Measurements from ENCODE around the gene MMP25.
"Not testable (repeated sequence)": the region's sequence is repeated elsewhere in the genome, so short reads cannot be mapped to it uniquely, and the experiment has no call there.

MMP25 gene

GRCh38 chr16:3054965-3055733 lies 8.8 kb downstream of the MMP25 start:
- no peak for DNase-seq (ENCODE audit: low read depth in 2 of 2)

GRCh38 chr16:3055734-3056115 lies 9.4 kb downstream of the MMP25 start:
- DNase-seq (ENCODE audit: low read depth in 2 of 2) = not testable (repeated sequence)

- DNase-seq (ENCODE audit: low read depth in 2 of 2) = no peak
Observed at GRCh38 chr16:3056336-3057180, 10.2 kb downstream of the MMP25 start.

- no peak for DNase-seq (ENCODE audit: low read depth in 2 of 2)
Observed at GRCh38 chr16:3057181-3058138, 11.1 kb downstream of the MMP25 start.

- DNase-seq (ENCODE audit: low read depth in 2 of 2) = no peak
Observed at GRCh38 chr16:3058139-3059030, 12.0 kb downstream of the MMP25 start.

- DNase-seq (ENCODE audit: low read depth in 2 of 2) = peak; percentile 68 to 76
Observed at GRCh38 chr16:3059041-3059722, 12.8 kb downstream of the MMP25 start.

GRCh38 chr16:3059723-3060242 lies 13.4 kb downstream of the MMP25 start:
- DNase-seq (ENCODE audit: low read depth in 2 of 2) = no peak

DNA sequence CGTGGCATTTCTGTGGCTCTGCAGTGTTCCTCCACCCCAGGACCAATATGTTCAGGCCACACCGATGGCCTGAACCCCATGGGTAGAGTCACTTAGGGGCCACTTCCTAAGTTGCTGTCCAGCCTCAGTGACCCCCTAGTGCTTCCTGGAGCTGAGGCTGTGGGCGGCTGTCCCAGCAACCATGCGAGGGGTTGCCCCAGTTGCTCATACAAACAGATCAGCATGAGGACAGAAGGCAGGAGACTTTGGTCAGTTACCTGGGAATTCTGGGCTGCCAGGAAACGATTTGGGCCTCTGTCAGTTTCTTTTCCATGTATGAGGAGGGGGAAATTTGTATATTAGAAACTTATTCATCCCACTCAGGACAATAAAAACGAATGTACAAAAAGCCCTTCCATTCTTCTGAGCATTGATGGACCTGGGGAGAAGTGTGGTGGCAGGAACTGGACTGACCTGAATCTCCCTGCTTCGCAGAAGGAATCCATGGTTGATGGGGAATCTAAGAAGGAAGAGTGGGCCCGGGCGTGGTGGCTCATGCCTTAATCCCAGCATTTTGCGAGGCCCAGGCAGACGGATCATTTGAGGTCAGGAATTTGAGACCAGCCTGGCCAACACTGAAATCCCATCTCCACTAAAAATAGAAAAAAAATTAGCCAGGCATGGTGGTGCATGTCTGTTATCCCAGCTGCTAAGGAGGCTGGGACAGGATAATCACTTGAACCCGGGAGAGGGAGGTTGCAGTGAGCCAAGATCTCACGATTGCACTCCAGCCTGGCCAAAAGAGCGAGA lies 14.2 kb downstream of the MMP25 start:
- DNase-seq (ENCODE audit: low read depth in 2 of 2) = no peak

GRCh38 chr16:3062553-3062952 lies 16.2 kb downstream of the MMP25 start:
- no peak for DNase-seq (ENCODE audit: low read depth in 2 of 2)

DNA sequence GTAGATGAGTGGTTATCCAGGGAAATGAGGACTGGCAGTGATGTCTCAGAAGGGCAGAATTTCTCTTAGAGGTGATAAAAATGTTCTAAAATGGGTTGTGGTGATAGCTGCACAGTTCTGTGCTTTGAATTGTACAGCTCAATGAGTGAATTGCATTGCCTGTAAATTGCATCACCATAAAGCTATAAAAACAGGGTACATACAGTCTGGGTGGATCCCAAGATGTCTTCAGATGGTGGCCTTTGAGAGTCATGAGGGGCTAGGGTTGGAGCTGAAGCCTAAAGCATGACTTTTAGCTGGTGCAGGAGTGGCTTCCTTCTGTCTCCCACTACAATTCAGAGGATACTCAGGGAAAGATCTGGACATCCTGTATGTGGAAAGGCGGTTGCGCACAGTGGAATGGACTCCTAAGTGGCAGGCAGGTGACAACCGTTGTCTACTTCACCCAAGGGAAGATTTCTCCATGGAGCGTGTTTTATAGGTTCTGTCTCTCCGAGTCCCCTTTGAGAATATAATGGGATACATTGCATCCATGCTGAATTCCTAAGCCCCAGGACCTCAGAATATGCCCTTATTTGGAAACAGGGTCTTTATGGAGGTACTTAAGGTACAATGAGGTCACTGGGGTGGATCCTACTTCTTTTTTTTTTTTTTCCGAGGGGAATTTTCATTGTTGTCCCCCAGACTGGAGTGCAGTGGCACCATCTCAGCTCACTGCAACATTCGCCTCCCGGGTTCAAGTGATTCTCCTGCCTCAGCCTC lies 17.4 kb downstream of the MMP25 start:
- DNase-seq (ENCODE audit: low read depth in 2 of 2) = no peak

DNA sequence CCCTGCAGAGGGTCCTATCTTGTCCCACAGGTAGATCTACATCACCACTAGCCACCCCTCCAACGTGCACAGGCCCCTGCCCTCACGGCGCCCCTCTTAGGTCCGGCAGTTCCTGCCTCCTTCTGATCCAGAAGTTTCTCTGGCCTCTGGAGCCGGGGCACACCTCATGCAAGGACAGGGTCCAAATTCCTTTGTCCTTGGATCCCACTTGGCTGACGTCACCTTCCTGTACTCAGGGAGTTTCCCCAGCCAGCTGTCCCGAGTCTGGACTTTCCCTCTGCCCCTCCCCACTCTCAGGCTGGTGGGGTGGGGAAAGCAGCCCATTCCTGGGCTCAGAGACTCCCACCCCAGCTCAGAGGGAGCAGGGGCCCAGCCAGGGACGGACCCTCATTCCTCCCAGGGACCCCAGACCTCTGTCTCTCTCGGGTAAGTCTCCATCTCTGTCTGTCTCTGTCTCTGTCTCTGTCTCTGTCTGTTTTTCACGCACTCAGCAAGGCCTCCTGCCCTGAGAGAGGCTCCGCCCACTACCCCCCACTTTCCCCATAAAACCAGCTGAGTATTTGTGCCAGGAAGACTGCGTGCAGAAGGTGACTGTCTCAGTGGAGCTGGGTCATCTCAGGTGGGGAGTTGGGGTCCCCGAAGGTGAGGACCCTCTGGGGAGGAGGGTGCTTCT lies 18.8 kb downstream of the MMP25 start, which contains the start of gene IL32:
IL32 (plus strand) TSS at position 572 of the 673 bp plus-strand sequence. CDS start 172 bp downstream, outside the sequence.
- DNase-seq (ENCODE audit: low read depth in 2 of 2) = peak; percentile 44 to 58

DNA sequence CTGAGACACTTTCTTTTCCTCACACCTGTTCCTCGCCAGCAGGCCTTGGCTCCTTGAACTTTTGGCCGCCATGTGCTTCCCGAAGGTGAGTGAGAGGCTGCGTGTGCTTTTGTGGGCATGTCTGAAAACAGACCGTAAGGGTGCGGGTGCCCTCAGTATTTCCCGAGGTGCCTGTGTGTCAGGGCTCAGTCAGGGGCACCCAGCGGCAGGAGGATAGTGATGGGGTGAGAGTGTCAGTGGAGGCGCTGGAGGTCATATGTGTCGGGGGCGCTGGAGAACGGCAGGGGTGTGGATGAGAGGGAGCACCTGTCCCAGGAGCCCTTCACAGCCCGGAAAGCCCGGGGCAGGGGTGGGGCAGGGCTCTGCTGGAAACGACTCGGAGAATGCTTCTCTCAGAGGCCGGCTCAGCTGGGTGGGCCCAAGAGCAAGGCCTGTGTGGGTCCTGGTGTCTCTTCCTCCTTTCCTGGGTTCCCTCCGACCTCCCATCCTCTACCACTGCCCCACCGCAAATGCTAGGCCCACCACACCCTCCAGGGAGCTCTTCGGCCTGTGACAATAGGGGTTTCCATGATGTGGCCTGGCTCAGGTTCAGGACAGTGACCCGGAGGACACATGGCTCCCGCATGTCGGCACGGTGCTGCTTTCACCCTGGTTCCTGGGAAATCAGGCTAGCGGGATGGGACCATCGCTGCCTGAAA lies 19.5 kb downstream of the MMP25 start:
- no peak for DNase-seq (ENCODE audit: low read depth in 2 of 2)

DNA sequence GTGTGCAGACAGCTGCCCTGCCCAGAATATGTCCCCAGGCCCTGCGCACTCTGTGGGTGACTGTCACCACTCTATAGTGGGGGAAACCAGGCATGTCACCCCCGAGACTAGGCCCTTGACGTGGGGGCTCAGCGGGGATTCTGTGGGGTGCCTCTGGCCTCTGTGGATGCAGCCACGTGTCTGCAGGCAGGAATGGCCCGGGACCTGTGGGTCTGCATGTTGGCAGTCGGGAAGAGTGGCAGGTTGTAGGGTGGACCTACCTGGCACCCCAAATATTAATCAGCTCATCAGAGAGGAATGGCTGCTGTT lies 20.0 kb downstream of the MMP25 start:
- no peak for DNase-seq (ENCODE audit: low read depth in 2 of 2)

DNA sequence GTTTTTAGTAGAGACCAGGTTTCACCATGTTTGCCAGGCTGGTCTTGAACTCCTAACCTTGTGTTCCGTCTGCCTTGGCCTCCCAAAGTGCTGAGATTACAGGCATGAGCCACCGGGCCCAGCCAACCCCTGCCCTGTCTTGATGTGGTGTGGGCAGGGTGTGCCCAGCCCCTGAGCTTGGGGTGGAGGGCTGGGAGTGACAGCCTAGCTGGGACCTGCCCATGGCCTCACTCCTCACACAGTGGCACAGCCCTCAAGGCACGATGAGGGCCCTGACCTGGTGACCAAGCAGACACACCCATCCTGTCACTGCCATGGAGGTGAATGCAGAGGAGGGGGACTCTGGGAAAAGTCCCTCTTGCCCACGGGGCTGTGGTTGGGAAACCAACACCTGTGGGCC lies 22.1 kb downstream of the MMP25 start:
- no peak for DNase-seq (ENCODE audit: low read depth in 2 of 2)

GRCh38 chr16:3069146-3069545 lies 22.8 kb downstream of the MMP25 start:
- DNase-seq (ENCODE audit: low read depth in 2 of 2) = not testable (repeated sequence)

GRCh38 chr16:3070608-3071111 lies 24.3 kb downstream of the MMP25 start:
- DNase-seq (ENCODE audit: low read depth in 2 of 2) = no peak

DNA sequence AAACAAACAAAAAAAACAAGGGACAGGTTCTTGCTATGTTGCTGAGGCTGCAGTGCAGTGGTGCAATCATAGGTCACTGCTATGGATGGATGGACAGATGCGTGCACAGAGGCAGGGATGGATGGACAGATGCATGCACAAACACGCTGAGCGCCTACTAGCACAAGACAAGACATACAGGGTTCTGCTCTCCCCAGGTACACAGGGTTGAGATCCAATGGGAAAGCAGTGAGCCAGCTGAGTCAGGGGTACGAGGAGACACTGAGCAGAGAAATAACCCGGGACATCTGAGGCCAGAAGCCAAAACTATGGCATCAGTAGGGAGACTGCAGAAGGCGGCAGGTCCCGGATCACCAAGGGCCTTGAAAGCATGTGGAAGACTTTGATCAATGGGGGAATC lies 25.3 kb downstream of the MMP25 start:
- no peak for DNase-seq (ENCODE audit: low read depth in 2 of 2)

Measured in stimulated activated CD8-positive, alpha-beta memory T cell treated with anti-CD3 and anti-CD28 coated beads, Interleukin-15, amount 100 ng/mL, for 4 hours (primary cell).